Peyer's patch (tissue), 4 donors: ENCODE measurements around the gene KMT5C. TPM values are rescaled to one million over a fixed set of nuclear protein-coding genes. Genes with fewer than 3 reads are reported as not detected.
A peak's percentile ranks its signal among the peaks of the same experiment; 100 is the strongest.

Experiments
- DNase-seq, 3 donors: peaks; one replicate each; pipeline ENCODE4 v3.0.0-alpha.2; 2017 to 2019
- H3K27ac ChIP-seq, 4 donors: fragments of 200-600 bp; sonication (generic); one replicate each; pipeline ENCODE4 v1.5.1; 2016 to 2019
- H3K27me3 ChIP-seq, 2 donors: fragments of 200-600 bp; sonication (generic); one replicate each; pipeline ENCODE4 v1.5.1; 2019
- H3K36me3 ChIP-seq, 3 donors: fragments of 200-600 bp; sonication (generic); one replicate each; pipeline ENCODE4 v1.5.1; 2016 to 2019
- H3K4me1 ChIP-seq, 4 donors: fragments of 200-600 bp; sonication (generic); one replicate each; pipeline ENCODE4 v1.5.1; 2016 to 2019
- H3K4me3 ChIP-seq, 4 donors: fragments of 200-600 bp; sonication (generic); 1 replicate in 3 of 4; 2 replicates in 1 of 4; pipeline ENCODE4 v1.5.1; 2016 to 2019; ENCODE audit warnings: mild to moderate bottlenecking in 1 of 4
- H3K9me3 ChIP-seq, 4 donors: fragments of 200-600 bp; sonication (generic); one replicate each; pipeline ENCODE4 v1.5.1; 2016 to 2019; ENCODE audit warnings: mild to moderate bottlenecking in 1 of 4
- CTCF ChIP-seq, 6 experiments: fragments of 450-650 bp in 4 of 6; fragments of 200-600 bp in 2 of 6; sonication (generic) in 1 of 6; IDR thresholded peaks; one replicate each; pipeline ENCODE4 v1.5.1; 2017 to 2019; ENCODE audit warnings: antibody characterized with exemption in 6 of 6, mild to moderate bottlenecking in 3 of 6, moderate library complexity in 1 of 6
- POLR2A ChIP-seq, 2 donors: fragments of 450-650 bp; IDR thresholded peaks; one replicate each; pipeline ENCODE4 v1.5.1; 2017; ENCODE audit warnings: antibody characterized with exemption in 2 of 2, mild to moderate bottlenecking in 2 of 2, moderate library complexity in 2 of 2
- total RNA-seq, 4 donors: library from RNA; depleted of rRNA; stranded (reverse); fragments of >200 nt; gene quantifications; one replicate each; pipeline ENCODE4 v1.1.0, GENCODE V29; 2016

The KMT5C gene
- total RNA-seq, 4 donors from 2014 or later: 14.4 to 45.6 (median 43.9) TPM

- TF ChIP-seq POLR2A (IDR thresholded peaks at IDR 0.05): no peak
- TF ChIP-seq CTCF (IDR thresholded peaks at IDR 0.05): no peak
- Histone ChIP-seq H3K9me3 (no peaks in the 10 kb centered on the region), H3K27ac (no peak within 1 kb of the TSS), H3K4me1 (peaks cover 3 to 26% (median 11%) of the 10 kb centered on the region in 4 donors), H3K4me3 (peak within 1 kb of the TSS; percentile 21 to 51 (median 50)), H3K27me3 (peaks cover 0 to 27% of the 10 kb centered on the region in 2 donors), H3K36me3 (no peaks in the 10 kb centered on the region)
- DNase-seq: no peak
These were observed 15.1 kb downstream of the KMT5C start, which contains the start of gene COX6B2 for GRCh38 chr19:55354698-55355212. COX6B2 (minus strand) TSS chr19:55354719; CDS start chr19:55354521, 198 bp downstream.

GRCh38 chr19:55355213-55355821 lies 15.6 kb downstream of the KMT5C start:
- Histone ChIP-seq H3K4me3 (no peak overlapping the region), H3K36me3 (no peaks in the 10 kb centered on the region), H3K27me3 (peaks cover 0 to 27% of the 10 kb centered on the region in 2 donors), H3K4me1 (peaks cover 3 to 26% (median 11%) of the 10 kb centered on the region in 4 donors), H3K27ac (no peak overlapping the region), H3K9me3 (no peaks in the 10 kb centered on the region)
- TF ChIP-seq POLR2A (IDR thresholded peaks at IDR 0.05) (no peak), CTCF (IDR thresholded peaks at IDR 0.05) (no peak)
- DNase-seq: no peak

GRCh38 chr19:55358493-55358892 lies 18.8 kb downstream of the KMT5C start:
- peaks cover 3 to 14% (median 9%) of the 10 kb centered on the region in 4 donors for H3K4me1 ChIP-seq
- no peaks in the 10 kb centered on the region for H3K36me3 ChIP-seq
- no peak overlapping the region for H3K4me3 ChIP-seq
- no peaks in the 10 kb centered on the region for H3K9me3 ChIP-seq
- no peak overlapping the region for H3K27ac ChIP-seq
- H3K27me3 ChIP-seq: peaks cover 0 to 14% of the 10 kb centered on the region in 2 donors
- no peak for DNase-seq
- TF ChIP-seq POLR2A (IDR thresholded peaks at IDR 0.05): no peak
- TF ChIP-seq CTCF (IDR thresholded peaks at IDR 0.05): no peak

- TF ChIP-seq POLR2A (IDR thresholded peaks at IDR 0.05): no peak
- TF ChIP-seq CTCF (IDR thresholded peaks at IDR 0.05): no peak
- no peaks in the 10 kb centered on the region for H3K36me3 ChIP-seq
- peaks cover 2 to 7% (median 5%) of the 10 kb centered on the region in 4 donors for H3K4me1 ChIP-seq
- DNase-seq: no peak
- H3K4me3 ChIP-seq: no peak overlapping the region
- H3K27ac ChIP-seq: no peak overlapping the region
- H3K9me3 ChIP-seq: no peaks in the 10 kb centered on the region
- peaks cover 0 to 6% of the 10 kb centered on the region in 2 donors for H3K27me3 ChIP-seq
These were observed 19.6 kb downstream of the KMT5C start for GRCh38 chr19:55358943-55359908.

DNA sequence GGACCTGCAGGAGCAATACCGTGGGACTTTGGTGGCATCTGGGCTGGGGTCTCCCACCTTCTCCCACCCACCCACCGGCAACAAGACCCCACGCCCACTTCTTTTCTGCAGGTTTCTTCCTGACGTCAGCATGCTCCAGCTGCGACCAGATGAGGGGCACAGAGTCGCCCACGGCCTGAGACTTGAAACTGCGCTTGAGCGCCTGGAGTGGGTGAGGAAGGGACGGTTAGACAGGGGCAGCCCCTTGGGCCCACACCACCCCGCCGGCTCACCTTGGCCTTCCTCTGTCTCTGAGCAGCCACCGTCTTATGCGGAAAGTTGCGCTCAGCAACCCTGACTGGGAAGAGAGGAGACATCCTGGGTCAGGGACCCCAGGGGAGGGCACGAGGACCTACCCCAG lies 21.2 kb downstream of the KMT5C start:
- H3K9me3 ChIP-seq: no peaks in the 10 kb centered on the region
- no peaks in the 10 kb centered on the region for H3K36me3 ChIP-seq
- TF ChIP-seq CTCF (IDR thresholded peaks at IDR 0.05) (no peak), POLR2A (IDR thresholded peaks at IDR 0.05) (no peak)
- DNase-seq: no peak
- H3K27ac ChIP-seq: no peak overlapping the region
- H3K4me1 ChIP-seq: no peaks in the 10 kb centered on the region
- H3K27me3 ChIP-seq: no peaks in the 10 kb centered on the region
- no peak overlapping the region for H3K4me3 ChIP-seq
